ENCODE data around the gene FBXW11.

Gene FBXW11

GRCh38 chr5:171882118-171882517 lies 124.3 kb downstream of the FBXW11 start:
- DNase-seq (ENCODE audit: extremely low read depth, low read depth), result no peak
- TF ChIP-seq CTCF (IDR thresholded peaks at IDR 0.05; ENCODE audit: low read depth, low read length), result no peak

GRCh38 chr5:171874234-171874633 lies 132.2 kb downstream of the FBXW11 start:
- no peak for DNase-seq (ENCODE audit: extremely low read depth, low read depth)
- TF ChIP-seq CTCF (IDR thresholded peaks at IDR 0.05; ENCODE audit: low read depth, low read length), result no peak

- DNase-seq (ENCODE audit: extremely low read depth, low read depth), result no peak
Observed at GRCh38 chr5:171872666-171873065, 133.8 kb downstream of the FBXW11 start.

GRCh38 chr5:171871711-171872110 lies 134.7 kb downstream of the FBXW11 start:
- DNase-seq (ENCODE audit: extremely low read depth, low read depth), result no peak
- no peak for TF ChIP-seq CTCF (IDR thresholded peaks at IDR 0.05; ENCODE audit: low read depth, low read length)

More at GRCh38 chr5:171872666-171873065, 133.8 kb downstream of the FBXW11 start:
- TF ChIP-seq CTCF (IDR thresholded peaks at IDR 0.05; ENCODE audit: low read depth, low read length), result no peak

GRCh38 chr5:171869956-171870355 lies 136.5 kb downstream of the FBXW11 start:
- no peak for DNase-seq (ENCODE audit: extremely low read depth, low read depth)
- no peak for TF ChIP-seq CTCF (IDR thresholded peaks at IDR 0.05; ENCODE audit: low read depth, low read length)

- no peak for DNase-seq (ENCODE audit: extremely low read depth, low read depth)
- TF ChIP-seq CTCF (IDR thresholded peaks at IDR 0.05; ENCODE audit: low read depth, low read length), result no peak
Observed at GRCh38 chr5:171868236-171868635, 138.2 kb downstream of the FBXW11 start.

- no peak for DNase-seq (ENCODE audit: extremely low read depth, low read depth)
- no peak for TF ChIP-seq CTCF (IDR thresholded peaks at IDR 0.05; ENCODE audit: low read depth, low read length)
Observed at GRCh38 chr5:171867786-171868185, 138.7 kb downstream of the FBXW11 start.
